Suprapubic skin (tissue), 3 donors: Measurements from ENCODE around the gene ARHGAP10.

Experiments used
- CTCF ChIP-seq, 2 donors: fragments of 200-600 bp in 1 of 2; fragments of 450-650 bp in 1 of 2; sonication (generic) in 1 of 2; IDR thresholded peaks; one replicate each; pipeline ENCODE4 v1.5.1; 2016 to 2019; ENCODE audit warnings: antibody characterized with exemption in 2 of 2, mild to moderate bottlenecking in 1 of 2, moderate library complexity in 1 of 2
- POLR2AphosphoS5 ChIP-seq, 3 donors: sonication (generic); formaldehyde crosslinking; IDR thresholded peaks; one replicate each; pipeline ENCODE4 v1.6.1; 2017; ENCODE audit warnings: antibody characterized with exemption in 3 of 3

- no peak for TF ChIP-seq POLR2AphosphoS5 (IDR thresholded peaks at IDR 0.05)
- no peak for TF ChIP-seq CTCF (IDR thresholded peaks at IDR 0.05)
Observed at GRCh38 chr4:147842573-147842972, 110.7 kb downstream of the ARHGAP10 start.
